GM19099 (cell line): ENCODE data around the gene TNRC18.

Source experiments
- POLR2A ChIP-seq: IDR thresholded peaks from 3 replicates; pipeline ENCODE4 v1.6.1; 2011; ENCODE audit warnings: low read depth; ENCODE audit not compliant: insufficient read length; ENCODE audit errors: extremely low read depth

The TNRC18 gene

GRCh38 chr7:5266191-5267028, 157.2 kb downstream of the TNRC18 start:
- TF ChIP-seq POLR2A, result no peak

- no peak for TF ChIP-seq POLR2A
These were observed 158.1 kb downstream of the TNRC18 start for GRCh38 chr7:5265320-5266190.
